HG02884 (cell line): ENCODE results near the gene CHSY1.

Experiments used
- ATAC-seq: cut with Tn5 transposase; IDR thresholded peaks from one replicate; pipeline ENCODE4 v1.9.1; 2021; ENCODE audit warnings: mild to moderate bottlenecking, moderate library complexity; ENCODE audit not compliant: unreplicated experiment

CHSY1 gene

GRCh38 chr15:101213570-101213969, 38.3 kb downstream of the CHSY1 start:
- no peak for ATAC-seq

- ATAC-seq: no peak
Observed at GRCh38 chr15:101213147-101213546, 38.7 kb downstream of the CHSY1 start.

GRCh38 chr15:101211897-101212296, 40.0 kb downstream of the CHSY1 start:
- no peak for ATAC-seq

GRCh38 chr15:101210466-101210865, 41.4 kb downstream of the CHSY1 start:
- ATAC-seq: no peak

GRCh38 chr15:101210058-101210457, 41.8 kb downstream of the CHSY1 start:
- ATAC-seq: no peak

- no peak for ATAC-seq
Observed at GRCh38 chr15:101209285-101209845, 42.5 kb downstream of the CHSY1 start.

GRCh38 chr15:101207867-101208288, 44.0 kb downstream of the CHSY1 start:
- ATAC-seq: no peak

- no peak for ATAC-seq
Observed at GRCh38 chr15:101206176-101206591, 45.7 kb downstream of the CHSY1 start.

- no peak for ATAC-seq
Observed at GRCh38 chr15:101204739-101205535, 46.9 kb downstream of the CHSY1 start.

GRCh38 chr15:101203607-101204189, 48.1 kb downstream of the CHSY1 start:
- no peak for ATAC-seq

GRCh38 chr15:101203029-101203573, 48.7 kb downstream of the CHSY1 start:
- ATAC-seq: no peak

- no peak for ATAC-seq
Observed at GRCh38 chr15:101201411-101202174, 50.3 kb downstream of the CHSY1 start.

GRCh38 chr15:101200181-101200580, 51.7 kb downstream of the CHSY1 start:
- no peak for ATAC-seq

GRCh38 chr15:101198800-101199199, 53.0 kb downstream of the CHSY1 start:
- ATAC-seq: no peak

- ATAC-seq: no peak
Observed at GRCh38 chr15:101198031-101198575, 53.7 kb downstream of the CHSY1 start.

- ATAC-seq: no peak
Observed at GRCh38 chr15:101194546-101195125, 57.2 kb downstream of the CHSY1 start.

- no peak for ATAC-seq
Observed at GRCh38 chr15:101193806-101194545, 57.9 kb downstream of the CHSY1 start.

- ATAC-seq: no peak
Observed at GRCh38 chr15:101193120-101193644, 58.7 kb downstream of the CHSY1 start.

- no peak for ATAC-seq
Observed at GRCh38 chr15:101192081-101192480, 59.8 kb downstream of the CHSY1 start.

- ATAC-seq: no peak
Observed at GRCh38 chr15:101191242-101191641, 60.6 kb downstream of the CHSY1 start.
